ENCODE measurements around the gene PSTPIP2. TPM values are rescaled to one million over a fixed set of nuclear protein-coding genes. Genes with fewer than 3 reads are reported as not detected.

The PSTPIP2 gene
- total and polyA plus RNA-seq, 9 of the 15 experiments (the other 6 are each of a cell fraction or from before 2014, with no cell fraction given): 14.0 to 45.7 (median 27.1) TPM

- TF ChIP-seq NCOA6 (IDR thresholded peaks at IDR 0.05) (no peak), ZNF431 (CRISPR knock-in tag; IDR thresholded peaks at IDR 0.05) (no peak), KAT2B (IDR thresholded peaks at IDR 0.05; ENCODE audit: low read depth, low read length) (no peak), TCF7L2 (IDR thresholded peaks at IDR 0.05; ENCODE audit: low read depth, low read length) (no peak), ZBED1 (IDR thresholded peaks at IDR 0.05) (no peak), MBD2 (IDR thresholded peaks at IDR 0.05; ENCODE audit: borderline replicate concordance, low read depth) (no peak), ZNF699 (CRISPR knock-in tag; IDR thresholded peaks at IDR 0.05; ENCODE audit: insufficient replicate concordance) (no peak), NR1H2 (CRISPR knock-in tag; IDR thresholded peaks at IDR 0.05) (no peak), FOXM1 (IDR thresholded peaks at IDR 0.05; ENCODE audit: low read depth) (peak; percentile 30; the same call in 1 of the 2 replicates), FOXM1 (CRISPR knock-in tag; IDR thresholded peaks at IDR 0.05; ENCODE audit: low read depth) (no peak), HEY1 (CRISPR knock-in tag; IDR thresholded peaks at IDR 0.05; ENCODE audit: borderline replicate concordance) (no peak), CREB3 (tag; conservative IDR thresholded peaks at IDR 0.05; ENCODE audit: low read depth) (no peak), SRF (CRISPR knock-in tag; IDR thresholded peaks at IDR 0.05) (peak in 1 of 2 experiments; percentile 89; a peak in 2 of 4 replicates), ZNF253 (CRISPR knock-in tag; conservative IDR thresholded peaks at IDR 0.05) (no peak), TAL1 (IDR thresholded peaks at IDR 0.05) (peak; percentile 54), KDM1A (IDR thresholded peaks at IDR 0.05) (peak in 1 of 2 experiments; percentile 33; a peak in 2 of 4 replicates), ZBTB7A (IDR thresholded peaks at IDR 0.05; ENCODE audit: borderline replicate concordance, control insufficient read depth, low read depth, low read length) (no peak), CREB1 (IDR thresholded peaks at IDR 0.05) (no peak), CREB1 (CRISPR knock-in tag; IDR thresholded peaks at IDR 0.05) (no peak)
- TF ChIP-seq, protein P1, sequence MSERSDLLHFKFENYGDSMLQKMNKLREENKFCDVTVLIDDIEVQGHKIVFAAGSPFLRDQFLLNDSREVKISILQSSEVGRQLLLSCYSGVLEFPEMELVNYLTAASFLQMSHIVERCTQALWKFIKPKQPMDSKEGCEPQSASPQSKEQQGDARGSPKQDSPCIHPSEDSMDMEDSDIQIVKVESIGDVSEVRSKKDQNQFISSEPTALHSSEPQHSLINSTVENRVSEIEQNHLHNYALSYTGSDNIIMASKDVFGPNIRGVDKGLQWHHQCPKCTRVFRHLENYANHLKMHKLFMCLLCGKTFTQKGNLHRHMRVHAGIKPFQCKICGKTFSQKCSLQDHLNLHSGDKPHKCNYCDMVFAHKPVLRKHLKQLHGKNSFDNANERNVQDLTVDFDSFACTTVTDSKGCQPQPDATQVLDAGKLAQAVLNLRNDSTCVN (CRISPR knock-in tag; IDR thresholded peaks at IDR 0.05): no peak
- TF ChIP-seq, protein P2, sequence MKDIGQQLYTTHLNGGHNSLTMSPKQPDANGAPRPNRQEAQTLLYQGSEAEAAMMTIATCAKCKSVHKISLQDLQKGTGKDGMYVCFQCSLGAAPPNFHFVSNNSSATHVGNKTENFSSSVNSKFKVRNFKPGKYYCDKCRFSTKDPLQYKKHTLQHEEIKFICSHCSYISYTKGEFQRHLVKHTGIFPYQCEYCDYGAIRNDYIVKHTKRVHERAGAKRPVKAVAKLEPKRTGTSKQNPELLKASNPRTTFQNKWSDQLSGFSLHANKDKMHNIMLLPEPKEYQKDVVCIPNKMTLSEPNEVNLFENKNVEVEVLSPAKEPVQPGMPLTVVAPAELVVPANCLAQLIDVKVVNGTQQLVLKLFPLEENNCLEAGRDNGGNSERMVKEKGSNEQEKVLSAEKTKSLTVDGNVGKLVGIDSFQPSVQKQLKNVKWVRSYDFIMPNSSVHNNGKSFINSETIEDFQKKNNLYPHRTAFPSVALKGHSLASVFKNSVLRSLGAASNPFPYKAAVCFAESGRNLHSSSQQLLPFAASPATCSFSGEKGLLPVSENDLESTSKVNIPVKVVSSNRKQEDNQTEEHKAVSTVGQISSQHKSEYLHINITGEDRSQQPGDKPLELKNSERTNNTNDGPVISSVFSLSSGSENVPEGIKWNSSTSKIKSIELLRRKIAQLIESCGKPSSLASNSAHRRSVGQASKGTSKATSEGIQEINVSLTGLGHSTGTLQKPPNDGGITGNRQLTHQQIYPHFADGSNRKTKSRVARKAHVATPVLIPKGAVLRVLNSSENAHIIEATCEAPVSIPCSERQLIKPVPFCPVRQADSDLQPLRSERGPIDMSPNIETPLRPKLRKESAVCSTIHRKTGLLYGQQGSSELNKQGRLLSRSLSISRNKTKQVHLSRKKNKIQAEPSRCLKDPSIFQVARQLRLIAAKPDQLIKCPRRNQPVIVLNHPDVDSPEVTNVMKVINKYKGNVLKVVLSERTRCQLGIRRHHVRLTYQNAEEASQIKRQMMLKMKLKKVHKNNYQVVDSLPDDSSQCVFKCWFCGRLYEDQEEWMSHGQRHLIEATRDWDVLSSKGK (CRISPR knock-in tag; IDR thresholded peaks at IDR 0.05): no peak
- TF ChIP-seq, protein P3, sequence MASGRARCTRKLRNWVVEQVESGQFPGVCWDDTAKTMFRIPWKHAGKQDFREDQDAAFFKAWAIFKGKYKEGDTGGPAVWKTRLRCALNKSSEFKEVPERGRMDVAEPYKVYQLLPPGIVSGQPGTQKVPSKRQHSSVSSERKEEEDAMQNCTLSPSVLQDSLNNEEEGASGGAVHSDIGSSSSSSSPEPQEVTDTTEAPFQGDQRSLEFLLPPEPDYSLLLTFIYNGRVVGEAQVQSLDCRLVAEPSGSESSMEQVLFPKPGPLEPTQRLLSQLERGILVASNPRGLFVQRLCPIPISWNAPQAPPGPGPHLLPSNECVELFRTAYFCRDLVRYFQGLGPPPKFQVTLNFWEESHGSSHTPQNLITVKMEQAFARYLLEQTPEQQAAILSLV (tag; IDR thresholded peaks at IDR 0.05): no peak
- TF ChIP-seq, protein P4, sequence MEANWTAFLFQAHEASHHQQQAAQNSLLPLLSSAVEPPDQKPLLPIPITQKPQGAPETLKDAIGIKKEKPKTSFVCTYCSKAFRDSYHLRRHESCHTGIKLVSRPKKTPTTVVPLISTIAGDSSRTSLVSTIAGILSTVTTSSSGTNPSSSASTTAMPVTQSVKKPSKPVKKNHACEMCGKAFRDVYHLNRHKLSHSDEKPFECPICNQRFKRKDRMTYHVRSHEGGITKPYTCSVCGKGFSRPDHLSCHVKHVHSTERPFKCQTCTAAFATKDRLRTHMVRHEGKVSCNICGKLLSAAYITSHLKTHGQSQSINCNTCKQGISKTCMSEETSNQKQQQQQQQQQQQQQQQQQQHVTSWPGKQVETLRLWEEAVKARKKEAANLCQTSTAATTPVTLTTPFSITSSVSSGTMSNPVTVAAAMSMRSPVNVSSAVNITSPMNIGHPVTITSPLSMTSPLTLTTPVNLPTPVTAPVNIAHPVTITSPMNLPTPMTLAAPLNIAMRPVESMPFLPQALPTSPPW (CRISPR knock-in tag; IDR thresholded peaks at IDR 0.05): peak; percentile 45
Measured at GRCh38 chr18:45998244-45998643, 73.8 kb downstream of the PSTPIP2 start (continued).
